ENCODE data around the gene FAM120AOS.

- TF ChIP-seq CTCF (IDR thresholded peaks at IDR 0.05) (no peak), POLR2AphosphoS5 (IDR thresholded peaks at IDR 0.05) (no peak), POLR2A (IDR thresholded peaks at IDR 0.05) (no peak)
These were observed 16.6 kb downstream of the FAM120AOS start for GRCh38 chr9:93436655-93437407.

Data from breast epithelium (tissue), 3 donors.